Measurements from ENCODE around the gene CPNE5. TPM values are rescaled to one million over a fixed set of nuclear protein-coding genes. Genes with fewer than 3 reads are reported as not detected.

The CPNE5 gene
- total and polyA plus RNA-seq, 4 donors, result 0.20 to 13.1 (median 7.9) TPM; not detected in 1

DNA sequence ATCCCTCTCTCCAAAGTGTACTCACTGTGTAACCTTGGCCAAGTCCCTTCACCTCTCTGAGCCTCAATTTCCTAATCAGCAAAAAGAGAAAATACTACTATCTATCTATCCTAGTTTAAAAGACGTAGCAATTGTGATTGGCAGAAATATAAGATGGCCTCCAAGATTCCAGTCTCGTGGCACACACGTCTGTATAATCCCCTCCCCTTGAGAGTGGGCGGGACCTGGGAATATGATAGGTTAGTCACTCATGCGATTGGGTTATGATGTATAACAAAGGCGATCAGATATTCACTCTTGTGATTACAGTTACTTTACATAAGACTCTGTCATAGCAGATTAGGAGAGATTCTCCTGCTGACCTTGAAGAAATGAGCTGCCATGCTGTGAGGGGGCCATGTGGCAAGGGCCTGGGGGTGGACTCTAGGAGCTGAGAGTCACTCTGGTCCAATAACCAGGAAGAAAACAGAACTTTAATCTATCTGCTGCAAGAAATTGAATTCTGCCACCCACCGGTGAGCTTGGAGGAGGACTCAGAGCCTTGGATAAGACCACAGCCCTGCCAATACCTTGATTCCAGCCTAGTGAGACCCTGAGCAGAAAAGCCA, 6.0 kb downstream of the CPNE5 start:
- Histone ChIP-seq H3K4me1 (ENCODE audit: control insufficient read depth in 1 of 2, insufficient read depth in 2 of 2, low read length in 2 of 2) (peaks cover 0 to 3% of the 10 kb centered on the region in 2 donors), H3K27me3 (ENCODE audit: control insufficient read depth in 1 of 2, insufficient read depth in 2 of 2, low read length in 1 of 2) (no peaks in the 10 kb centered on the region), H3K36me3 (ENCODE audit: control insufficient read depth in 1 of 2, insufficient read depth in 2 of 2, low read length in 1 of 2) (no peaks in the 10 kb centered on the region), H3K4me3 (ENCODE audit: low read length in 2 of 2) (no peak overlapping the region), H3K27ac (ENCODE audit: low read depth in 1 of 2, low read length in 2 of 2) (no peak overlapping the region), H3K9me3 (ENCODE audit: control insufficient read depth, low read length) (no peaks in the 10 kb centered on the region)
- 95% methylated on average over 7 of the region's 7 CpGs for WGBS, 2 donors
- intact Hi-C loops (cut with DNase I), result no loop called here
- no peak for ATAC-seq (ENCODE audit: low FRiP score)
- no peak for DNase-seq

DNA sequence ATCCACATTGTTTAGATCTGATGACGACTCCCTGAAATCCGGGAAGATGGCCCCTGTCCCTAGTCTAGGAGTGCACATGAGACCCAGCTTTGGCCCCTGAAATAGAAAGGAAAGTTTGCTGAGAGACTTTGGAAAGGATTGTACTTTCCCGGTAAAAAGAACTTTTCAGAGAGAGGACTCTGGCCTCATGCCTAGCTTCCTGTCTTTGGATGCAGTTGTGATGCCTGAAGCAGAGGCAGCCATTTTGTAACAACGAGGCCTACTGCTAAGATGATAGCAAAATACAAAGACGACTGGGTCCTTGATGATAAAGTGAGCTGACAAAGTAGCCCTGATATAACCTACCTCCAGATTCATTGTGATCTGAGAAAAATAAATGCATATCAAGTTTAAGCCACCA, 6.9 kb downstream of the CPNE5 start:
- Histone ChIP-seq H3K27ac (ENCODE audit: low read depth in 1 of 2, low read length in 2 of 2) (no peak overlapping the region), H3K27me3 (ENCODE audit: control insufficient read depth in 1 of 2, insufficient read depth in 2 of 2, low read length in 1 of 2) (no peaks in the 10 kb centered on the region), H3K9me3 (ENCODE audit: control insufficient read depth, low read length) (no peaks in the 10 kb centered on the region), H3K36me3 (ENCODE audit: control insufficient read depth in 1 of 2, insufficient read depth in 2 of 2, low read length in 1 of 2) (no peaks in the 10 kb centered on the region), H3K4me3 (ENCODE audit: low read length in 2 of 2) (no peak overlapping the region), H3K4me1 (ENCODE audit: control insufficient read depth in 1 of 2, insufficient read depth in 2 of 2, low read length in 2 of 2) (peaks cover 0 to 3% of the 10 kb centered on the region in 2 donors)
- DNase-seq (no peak), ATAC-seq (ENCODE audit: low FRiP score) (no peak)
- 93 to 94% methylated on average over 5 of the region's 5 CpGs for WGBS, 2 donors
- intact Hi-C loops (cut with DNase I), result no loop called here

DNA sequence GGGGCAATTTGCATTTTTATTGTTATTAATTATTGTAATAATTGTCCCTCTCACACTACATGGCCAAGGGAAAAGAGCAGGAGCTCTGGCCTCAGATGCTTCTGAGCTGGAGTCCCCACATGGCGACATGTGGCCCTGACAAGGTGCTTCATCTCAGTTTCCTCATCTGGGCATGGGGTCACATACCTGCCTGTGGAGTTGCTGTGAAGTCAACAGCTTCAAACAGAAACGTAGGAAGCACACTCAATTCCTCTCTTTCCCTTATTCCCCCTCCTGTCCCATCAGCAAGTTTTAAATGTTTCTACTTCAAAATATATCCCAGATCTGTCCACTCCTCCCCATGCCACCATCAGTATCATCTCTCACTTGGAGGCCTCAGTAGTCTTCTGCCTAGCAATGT, 8.7 kb downstream of the CPNE5 start:
- Histone ChIP-seq H3K36me3 (ENCODE audit: control insufficient read depth in 1 of 2, insufficient read depth in 2 of 2, low read length in 1 of 2) (no peaks in the 10 kb centered on the region), H3K9me3 (ENCODE audit: control insufficient read depth, low read length) (no peaks in the 10 kb centered on the region), H3K27me3 (ENCODE audit: control insufficient read depth in 1 of 2, insufficient read depth in 2 of 2, low read length in 1 of 2) (no peaks in the 10 kb centered on the region), H3K27ac (ENCODE audit: low read depth in 1 of 2, low read length in 2 of 2) (no peak overlapping the region), H3K4me1 (ENCODE audit: control insufficient read depth in 1 of 2, insufficient read depth in 2 of 2, low read length in 2 of 2) (peaks cover 0 to 3% of the 10 kb centered on the region in 2 donors), H3K4me3 (ENCODE audit: low read length in 2 of 2) (no peak overlapping the region)
- WGBS, 2 donors, result 55 to 57% methylated on average over 2 of the region's 2 CpGs
- ATAC-seq (ENCODE audit: low FRiP score), result no peak
- DNase-seq, result no peak
- intact Hi-C loops (cut with DNase I), result no loop called here

DNA sequence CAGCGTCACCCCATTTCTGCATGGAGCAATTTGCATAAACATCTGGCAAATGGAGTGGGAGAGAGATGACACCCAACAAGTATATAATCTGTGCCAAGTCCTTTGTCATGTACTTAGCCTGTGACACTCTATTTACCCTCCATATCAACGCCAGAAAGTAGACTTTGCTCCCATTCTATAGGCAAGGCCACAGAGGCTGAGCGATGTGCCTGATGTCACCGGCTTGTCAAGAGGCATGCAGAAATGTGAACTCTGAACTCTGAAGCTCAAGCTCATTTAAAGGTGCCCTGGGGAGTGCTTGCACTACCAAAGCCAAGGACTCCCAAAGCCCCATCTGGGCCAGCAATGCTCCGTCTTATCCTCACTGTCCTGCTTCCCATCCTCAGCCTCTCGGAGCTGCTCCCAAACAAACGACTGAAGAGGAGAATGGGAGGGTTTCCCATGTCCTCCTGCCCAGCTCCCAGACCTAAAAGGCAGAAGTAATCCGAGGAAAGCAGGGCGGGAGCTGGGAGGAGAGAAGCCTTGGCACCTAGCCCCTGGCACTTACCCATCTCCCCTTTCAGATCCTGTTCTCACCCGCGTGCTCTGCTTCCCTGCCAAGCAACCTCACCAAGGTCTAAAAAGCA, 9.2 kb downstream of the CPNE5 start:
- Histone ChIP-seq H3K4me3 (ENCODE audit: low read length in 2 of 2) (no peak overlapping the region), H3K36me3 (ENCODE audit: control insufficient read depth in 1 of 2, insufficient read depth in 2 of 2, low read length in 1 of 2) (no peaks in the 10 kb centered on the region), H3K4me1 (ENCODE audit: control insufficient read depth in 1 of 2, insufficient read depth in 2 of 2, low read length in 2 of 2) (peaks cover 0 to 3% of the 10 kb centered on the region in 2 donors), H3K27me3 (ENCODE audit: control insufficient read depth in 1 of 2, insufficient read depth in 2 of 2, low read length in 1 of 2) (no peaks in the 10 kb centered on the region), H3K9me3 (ENCODE audit: control insufficient read depth, low read length) (no peaks in the 10 kb centered on the region), H3K27ac (ENCODE audit: low read depth in 1 of 2, low read length in 2 of 2) (no peak overlapping the region)
- peak; percentile 84 for DNase-seq
- ATAC-seq (ENCODE audit: low FRiP score), result peak; percentile 64
- intact Hi-C loops (cut with DNase I), result no loop called here
- WGBS, 2 donors, result 17 to 18% methylated on average over 11 of the region's 11 CpGs

DNA sequence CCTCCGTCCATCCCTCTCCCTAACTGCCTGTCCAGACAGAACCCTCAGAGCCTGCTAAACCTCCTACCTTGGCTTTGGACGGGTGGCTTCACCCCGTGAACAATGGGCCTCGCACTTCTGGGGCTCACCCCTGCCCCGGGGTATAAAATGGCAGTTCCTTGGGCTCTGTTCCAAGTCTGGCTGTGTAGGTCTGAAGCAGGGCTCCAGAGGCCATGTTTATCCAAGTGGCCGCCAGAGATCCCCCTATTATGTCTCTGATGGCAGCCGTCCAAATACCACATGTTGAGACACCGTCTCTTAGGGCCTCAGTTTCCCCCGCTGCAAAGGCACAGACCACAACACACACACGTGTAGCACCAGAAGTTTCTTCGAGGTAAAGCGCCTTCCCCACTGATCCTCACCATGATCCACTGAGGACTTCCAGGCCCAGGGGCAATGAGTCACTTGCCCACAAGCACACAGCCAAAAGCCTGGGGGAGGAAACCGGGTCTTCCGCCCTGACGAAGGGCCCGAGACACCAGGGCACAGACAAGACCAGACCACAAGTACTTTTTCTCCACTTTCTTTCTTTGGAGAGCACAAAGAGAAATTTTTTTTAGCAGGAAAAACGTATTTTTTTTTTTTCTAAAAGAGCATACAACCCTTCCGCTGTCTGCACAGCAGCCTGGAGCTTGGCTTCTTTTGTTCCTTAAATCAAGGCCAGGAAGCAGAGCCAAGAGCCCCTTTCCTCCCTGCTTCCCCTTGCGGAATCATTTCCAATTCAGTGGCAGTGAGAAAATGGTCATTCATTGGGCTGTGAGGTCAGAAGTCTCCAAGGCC, 11.8 kb downstream of the CPNE5 start:
- ATAC-seq (ENCODE audit: low FRiP score) (peak; percentile 20), DNase-seq (peak in 1 of 2 donors; percentile 77)
- no peaks in the 10 kb centered on the region for H3K9me3 ChIP-seq (ENCODE audit: control insufficient read depth, low read length)
- intact Hi-C loops (cut with DNase I), result no loop called here
- no peak overlapping the region for H3K4me3 ChIP-seq (ENCODE audit: low read length in 2 of 2)
- no peaks in the 10 kb centered on the region for H3K27me3 ChIP-seq (ENCODE audit: control insufficient read depth in 1 of 2, insufficient read depth in 2 of 2, low read length in 1 of 2)
- peaks cover 0 to 3% of the 10 kb centered on the region in 2 donors for H3K4me1 ChIP-seq (ENCODE audit: control insufficient read depth in 1 of 2, insufficient read depth in 2 of 2, low read length in 2 of 2)
- WGBS, 2 donors, result 53 to 59% methylated on average over 19 of the region's 19 CpGs
- H3K27ac ChIP-seq (ENCODE audit: low read depth in 1 of 2, low read length in 2 of 2), result no peak overlapping the region
- no peaks in the 10 kb centered on the region for H3K36me3 ChIP-seq (ENCODE audit: control insufficient read depth in 1 of 2, insufficient read depth in 2 of 2, low read length in 1 of 2)

DNA sequence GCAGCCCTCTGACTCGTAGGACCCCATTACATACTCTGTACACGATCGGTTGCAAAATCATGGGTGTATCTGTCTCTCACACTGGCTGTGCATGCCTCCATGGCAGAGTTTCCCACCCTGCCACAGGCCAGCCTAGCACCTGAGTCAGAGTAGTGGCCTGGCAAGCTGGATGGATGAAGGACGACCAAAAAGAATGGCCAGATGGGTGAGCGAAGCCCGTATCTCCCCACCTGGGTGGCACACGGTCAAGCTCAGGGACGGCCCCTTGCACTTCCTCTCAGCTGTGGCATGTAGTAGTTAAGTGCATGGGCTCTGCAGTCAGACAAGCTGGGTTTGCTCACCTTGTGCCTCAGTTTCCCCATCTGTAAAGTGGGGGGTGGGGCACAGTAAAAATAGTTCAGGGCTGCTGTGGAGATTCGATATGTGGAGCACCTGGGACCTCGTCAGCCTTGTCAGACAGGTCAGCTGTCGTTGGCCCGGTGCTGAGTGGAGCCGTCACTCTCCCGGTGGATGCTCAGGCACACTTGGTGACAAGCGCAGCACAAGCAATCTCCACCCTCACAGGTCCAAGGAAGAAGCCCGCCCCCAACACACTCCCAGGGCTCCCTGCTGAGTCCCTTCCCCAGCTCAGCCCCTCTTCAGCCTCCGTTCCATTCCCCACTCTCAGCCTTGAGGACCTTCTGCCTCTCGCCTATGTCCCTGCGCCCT, 12.6 kb downstream of the CPNE5 start:
- ATAC-seq (ENCODE audit: low FRiP score) (no peak), DNase-seq (no peak)
- H3K27me3 ChIP-seq (ENCODE audit: control insufficient read depth in 1 of 2, insufficient read depth in 2 of 2, low read length in 1 of 2), result no peaks in the 10 kb centered on the region
- intact Hi-C loops (cut with DNase I), result no loop called here
- 95 to 96% methylated on average over 19 of the region's 19 CpGs for WGBS, 2 donors
- no peak overlapping the region for H3K4me3 ChIP-seq (ENCODE audit: low read length in 2 of 2)
- H3K36me3 ChIP-seq (ENCODE audit: control insufficient read depth in 1 of 2, insufficient read depth in 2 of 2, low read length in 1 of 2), result no peaks in the 10 kb centered on the region
- H3K27ac ChIP-seq (ENCODE audit: low read depth in 1 of 2, low read length in 2 of 2), result no peak overlapping the region
- no peaks in the 10 kb centered on the region for H3K9me3 ChIP-seq (ENCODE audit: control insufficient read depth, low read length)
- H3K4me1 ChIP-seq (ENCODE audit: control insufficient read depth in 1 of 2, insufficient read depth in 2 of 2, low read length in 2 of 2), result peaks cover 0 to 3% of the 10 kb centered on the region in 2 donors

DNA sequence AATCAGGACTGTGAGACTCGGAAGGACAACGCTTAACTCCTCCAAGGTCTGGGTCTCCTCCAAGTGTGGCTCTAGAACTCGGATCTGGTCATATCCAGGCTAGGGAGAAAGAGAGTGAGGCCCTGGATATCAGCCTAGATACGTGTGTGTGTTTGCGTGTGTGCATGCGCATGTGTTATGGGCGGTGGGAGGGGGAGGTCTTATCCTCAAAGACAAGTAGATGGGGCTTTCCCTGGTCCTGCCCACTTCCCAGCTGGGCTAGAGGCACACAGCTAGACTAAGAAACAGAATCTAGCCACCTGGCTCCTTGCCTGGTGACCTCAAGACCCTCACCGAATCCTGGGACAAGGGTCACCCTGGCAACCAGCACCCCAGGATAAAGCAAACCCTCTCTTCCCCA, 13.2 kb downstream of the CPNE5 start:
- no peaks in the 10 kb centered on the region for H3K9me3 ChIP-seq (ENCODE audit: control insufficient read depth, low read length)
- DNase-seq, result no peak
- 95 to 96% methylated on average over 8 of the region's 8 CpGs for WGBS, 2 donors
- intact Hi-C loops (cut with DNase I), result no loop called here
- H3K4me1 ChIP-seq (ENCODE audit: control insufficient read depth in 1 of 2, insufficient read depth in 2 of 2, low read length in 2 of 2), result peaks cover 0 to 3% of the 10 kb centered on the region in 2 donors
- no peak overlapping the region for H3K27ac ChIP-seq (ENCODE audit: low read depth in 1 of 2, low read length in 2 of 2)
- no peaks in the 10 kb centered on the region for H3K27me3 ChIP-seq (ENCODE audit: control insufficient read depth in 1 of 2, insufficient read depth in 2 of 2, low read length in 1 of 2)
- no peaks in the 10 kb centered on the region for H3K36me3 ChIP-seq (ENCODE audit: control insufficient read depth in 1 of 2, insufficient read depth in 2 of 2, low read length in 1 of 2)
- no peak overlapping the region for H3K4me3 ChIP-seq (ENCODE audit: low read length in 2 of 2)
- no peak for ATAC-seq (ENCODE audit: low FRiP score)

DNA sequence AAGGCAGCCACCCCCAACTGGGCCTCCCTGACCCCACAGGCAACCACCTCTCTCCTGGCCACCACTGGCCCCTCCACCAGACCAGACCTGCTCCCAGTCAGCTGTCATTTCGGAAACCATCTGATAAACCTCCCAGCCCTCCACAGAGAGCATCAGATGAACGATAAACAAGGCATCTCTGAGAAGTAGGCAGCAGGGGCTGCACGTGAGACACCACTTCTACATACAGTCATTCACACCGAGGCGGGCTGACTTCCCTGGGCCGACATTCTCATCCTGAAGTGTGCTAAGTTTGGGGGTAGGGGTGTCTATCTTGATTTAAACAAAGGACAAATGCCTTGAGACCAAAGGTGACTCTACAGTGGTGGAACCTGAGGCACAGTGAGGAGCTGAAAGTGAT, 13.8 kb downstream of the CPNE5 start:
- ATAC-seq (ENCODE audit: low FRiP score) (no peak), DNase-seq (no peak)
- WGBS, 2 donors, result 93 to 96% methylated on average over 6 of the region's 6 CpGs
- H3K4me1 ChIP-seq (ENCODE audit: control insufficient read depth in 1 of 2, insufficient read depth in 2 of 2, low read length in 2 of 2), result peaks cover 0 to 3% of the 10 kb centered on the region in 2 donors
- no peaks in the 10 kb centered on the region for H3K9me3 ChIP-seq (ENCODE audit: control insufficient read depth, low read length)
- no peaks in the 10 kb centered on the region for H3K36me3 ChIP-seq (ENCODE audit: control insufficient read depth in 1 of 2, insufficient read depth in 2 of 2, low read length in 1 of 2)
- H3K27me3 ChIP-seq (ENCODE audit: control insufficient read depth in 1 of 2, insufficient read depth in 2 of 2, low read length in 1 of 2), result no peaks in the 10 kb centered on the region
- intact Hi-C loops (cut with DNase I), result no loop called here
- no peak overlapping the region for H3K27ac ChIP-seq (ENCODE audit: low read depth in 1 of 2, low read length in 2 of 2)
- H3K4me3 ChIP-seq (ENCODE audit: low read length in 2 of 2), result no peak overlapping the region

All from aorta (tissue), 5 donors.